ENCODE data around the gene GRM7. TPM values are rescaled to one million over a fixed set of nuclear protein-coding genes. Genes with fewer than 3 reads are reported as not detected.

Gene GRM7
- total RNA-seq, 1 donor from 2014 or later = 0.80 TPM

DNA sequence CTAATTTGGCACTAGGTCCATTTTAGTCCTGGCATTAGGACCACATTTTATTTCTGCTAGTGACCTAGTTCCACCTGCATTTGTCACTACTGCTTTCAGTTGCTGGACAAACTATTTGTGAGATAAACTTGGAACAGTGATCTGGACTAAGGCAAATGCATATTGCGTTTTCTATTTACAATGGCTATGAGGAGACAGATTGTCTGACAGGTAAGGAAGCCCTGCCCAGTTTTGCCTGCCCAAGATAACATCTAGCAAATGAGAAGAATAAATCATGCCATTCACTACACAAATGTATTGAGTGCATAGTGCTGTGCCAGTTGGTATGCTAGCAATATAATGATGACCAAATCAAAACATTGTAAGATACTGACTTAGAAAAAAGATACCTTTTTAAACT is 245.7 kb downstream of the GRM7 start:
- TF ChIP-seq EZH2 (IDR thresholded peaks at IDR 0.05) (no peak), EZH2phosphoT487 (IDR thresholded peaks at IDR 0.05) (no peak)
- TF ChIP-seq, protein P1, sequence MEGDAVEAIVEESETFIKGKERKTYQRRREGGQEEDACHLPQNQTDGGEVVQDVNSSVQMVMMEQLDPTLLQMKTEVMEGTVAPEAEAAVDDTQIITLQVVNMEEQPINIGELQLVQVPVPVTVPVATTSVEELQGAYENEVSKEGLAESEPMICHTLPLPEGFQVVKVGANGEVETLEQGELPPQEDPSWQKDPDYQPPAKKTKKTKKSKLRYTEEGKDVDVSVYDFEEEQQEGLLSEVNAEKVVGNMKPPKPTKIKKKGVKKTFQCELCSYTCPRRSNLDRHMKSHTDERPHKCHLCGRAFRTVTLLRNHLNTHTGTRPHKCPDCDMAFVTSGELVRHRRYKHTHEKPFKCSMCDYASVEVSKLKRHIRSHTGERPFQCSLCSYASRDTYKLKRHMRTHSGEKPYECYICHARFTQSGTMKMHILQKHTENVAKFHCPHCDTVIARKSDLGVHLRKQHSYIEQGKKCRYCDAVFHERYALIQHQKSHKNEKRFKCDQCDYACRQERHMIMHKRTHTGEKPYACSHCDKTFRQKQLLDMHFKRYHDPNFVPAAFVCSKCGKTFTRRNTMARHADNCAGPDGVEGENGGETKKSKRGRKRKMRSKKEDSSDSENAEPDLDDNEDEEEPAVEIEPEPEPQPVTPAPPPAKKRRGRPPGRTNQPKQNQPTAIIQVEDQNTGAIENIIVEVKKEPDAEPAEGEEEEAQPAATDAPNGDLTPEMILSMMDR (IDR thresholded peaks at IDR 0.05) = no peak
- Histone ChIP-seq H3K27me3 (no peaks in the 10 kb centered on the region), H3K9ac (no peak overlapping the region), H3K4me3 (no peak overlapping the region), H3K36me3 (no peaks in the 10 kb centered on the region), H3K79me2 (ENCODE audit: low read depth) (no peaks in the 10 kb centered on the region), H3K9me3 (ENCODE audit: low read depth) (peaks cover 5% of the 10 kb centered on the region), H3K27ac (no peak overlapping the region), H3F3A (ENCODE audit: low read depth) (no peaks in the 10 kb centered on the region), H3K4me2 (no peak overlapping the region), H4K20me1 (ENCODE audit: low read depth) (no peaks in the 10 kb centered on the region), H3K4me1 (no peaks in the 10 kb centered on the region), H2AFZ (replicated peaks) (no peak overlapping the region)
- Mint-ChIP-seq H3K4me3 (no peak overlapping the region), H3K27me3 (ENCODE audit: insufficient read depth, low read depth) (no peaks in the 10 kb centered on the region), H3K9me3 (peaks cover 7% of the 10 kb centered on the region), H3K4me1 (no peaks in the 10 kb centered on the region), H3K27ac (no peak overlapping the region), H3K36me3 (no peaks in the 10 kb centered on the region)
- DNase-seq (ENCODE audit: low spot score) = no peak

DNA sequence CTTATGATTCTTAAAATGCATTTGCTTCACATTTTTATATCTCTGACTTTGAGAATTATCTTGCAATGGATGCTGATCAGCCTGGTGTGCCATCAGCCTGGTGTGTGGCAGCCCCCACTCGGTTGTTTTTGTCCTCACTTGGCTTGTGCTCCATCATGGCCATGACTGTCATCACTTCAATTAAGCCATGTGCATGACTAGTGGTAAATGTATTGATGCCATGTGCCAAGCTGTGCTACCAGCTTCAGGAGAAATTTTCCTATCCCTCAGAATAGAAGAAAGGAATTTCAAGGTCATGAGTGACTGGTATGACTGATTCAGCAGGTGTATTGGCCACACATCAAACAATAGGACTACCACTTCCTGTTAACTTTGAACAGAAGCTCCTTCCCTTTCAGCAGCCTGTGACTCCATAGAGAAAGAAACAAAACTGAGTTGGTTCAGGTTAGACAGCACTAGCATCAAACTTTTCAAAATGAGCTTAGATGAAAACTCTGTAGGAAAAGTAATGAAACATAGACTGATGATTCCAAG is 251.7 kb downstream of the GRM7 start:
- H3K4me1 ChIP-seq = no peaks in the 10 kb centered on the region

DNA sequence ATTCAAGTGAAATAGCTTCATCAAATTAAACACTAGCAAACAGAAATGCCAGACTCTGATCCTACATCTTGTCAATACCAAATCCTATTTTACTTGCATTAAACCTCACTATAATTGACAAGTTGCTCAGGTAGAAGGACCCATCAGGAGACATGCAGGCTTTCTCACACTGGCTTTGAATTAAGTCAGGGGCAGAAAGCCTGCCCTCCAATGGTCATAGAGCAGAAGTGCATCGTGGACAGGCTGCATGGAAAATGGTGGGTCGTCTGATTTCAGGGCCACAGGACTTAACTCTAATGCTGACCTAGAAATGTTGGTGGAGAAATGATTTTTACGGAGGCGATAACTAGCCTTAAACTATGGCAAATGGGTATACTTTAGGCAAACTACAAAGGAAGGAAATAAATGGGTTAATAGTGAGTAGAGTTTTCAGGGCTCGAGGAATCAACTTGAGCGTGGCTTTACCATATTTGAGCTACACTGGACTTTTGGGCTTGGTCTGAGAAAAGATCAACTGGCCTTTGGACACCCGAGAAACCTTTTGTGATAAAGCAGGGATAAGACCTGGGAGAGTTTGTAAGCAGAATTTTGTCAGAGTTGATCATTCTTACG is 283.9 kb downstream of the GRM7 start:
- Mint-ChIP-seq H3K9me3 (no peaks in the 10 kb centered on the region), H3K4me3 (no peak overlapping the region), H3K27ac (no peak overlapping the region), H3K4me1 (no peaks in the 10 kb centered on the region), H3K36me3 (no peaks in the 10 kb centered on the region), H3K27me3 (ENCODE audit: insufficient read depth, low read depth) (no peaks in the 10 kb centered on the region)
- Histone ChIP-seq H2AFZ (replicated peaks) (no peak overlapping the region), H3K79me2 (ENCODE audit: low read depth) (no peaks in the 10 kb centered on the region), H3K27me3 (no peaks in the 10 kb centered on the region), H3K4me1 (no peaks in the 10 kb centered on the region), H3K9me3 (ENCODE audit: low read depth) (no peaks in the 10 kb centered on the region), H3F3A (ENCODE audit: low read depth) (no peaks in the 10 kb centered on the region), H4K20me1 (ENCODE audit: low read depth) (no peaks in the 10 kb centered on the region), H3K4me3 (no peak overlapping the region), H3K4me2 (no peak overlapping the region), H3K9ac (no peak overlapping the region), H3K27ac (no peak overlapping the region), H3K36me3 (no peaks in the 10 kb centered on the region)
- TF ChIP-seq, protein P1 (IDR thresholded peaks at IDR 0.05) = peak; percentile 88
- TF ChIP-seq EZH2 (IDR thresholded peaks at IDR 0.05) = no peak
- peak; percentile 80 for DNase-seq (ENCODE audit: low spot score)

More for the DNA sequence above, 251.7 kb downstream of the GRM7 start:
- DNase-seq (ENCODE audit: low spot score) = no peak
- H3K9me3 Mint-ChIP-seq = no peaks in the 10 kb centered on the region
- TF ChIP-seq EZH2phosphoT487 (IDR thresholded peaks at IDR 0.05) = no peak
- TF ChIP-seq EZH2 (IDR thresholded peaks at IDR 0.05) = no peak
- TF ChIP-seq, protein P1 (IDR thresholded peaks at IDR 0.05) = no peak
- no peaks in the 10 kb centered on the region for H3F3A ChIP-seq (ENCODE audit: low read depth)
- H3K27me3 Mint-ChIP-seq (ENCODE audit: insufficient read depth, low read depth) = no peaks in the 10 kb centered on the region
- no peaks in the 10 kb centered on the region for H3K79me2 ChIP-seq (ENCODE audit: low read depth)
- H4K20me1 ChIP-seq (ENCODE audit: low read depth) = no peaks in the 10 kb centered on the region
- no peak overlapping the region for H3K4me3 ChIP-seq
- H3K27ac ChIP-seq = no peak overlapping the region
- no peaks in the 10 kb centered on the region for H3K9me3 ChIP-seq (ENCODE audit: low read depth)
- H3K4me2 ChIP-seq = no peak overlapping the region
- H2AFZ ChIP-seq (replicated peaks) = no peak overlapping the region
- no peaks in the 10 kb centered on the region for H3K4me1 Mint-ChIP-seq
- no peak overlapping the region for H3K4me3 Mint-ChIP-seq
- no peak overlapping the region for H3K9ac ChIP-seq
- no peaks in the 10 kb centered on the region for H3K27me3 ChIP-seq
- no peaks in the 10 kb centered on the region for H3K36me3 Mint-ChIP-seq
- H3K27ac Mint-ChIP-seq = no peak overlapping the region
- H3K36me3 ChIP-seq = no peaks in the 10 kb centered on the region

All from neural progenitor cell (in vitro differentiated cells).